Measurements from ENCODE around the gene MID1. TPM values are rescaled to one million over a fixed set of nuclear protein-coding genes. Genes with fewer than 3 reads are reported as not detected.

Gene MID1
- total RNA-seq, 1 experiment from 2014 or later = 9.7 TPM

- H3K36me3 Mint-ChIP-seq (ENCODE audit: insufficient read depth, unreplicated experiment) = no peaks in the 10 kb centered on the region
- no peak overlapping the region for H3K27ac Mint-ChIP-seq (ENCODE audit: low read depth, unreplicated experiment)
- peaks cover 8% of the 10 kb centered on the region for H3K9me3 Mint-ChIP-seq (ENCODE audit: unreplicated experiment)
- intact Hi-C loops (cut with micrococcal nuclease) = no loop called here
- H3K4me3 Mint-ChIP-seq (ENCODE audit: unreplicated experiment) = no peak overlapping the region
- POLR2A ChIA-PET = no interaction called here
- BruUV-seq (replicated peaks) = no TSS peak
- H3K27me3 Mint-ChIP-seq (ENCODE audit: insufficient read depth, unreplicated experiment) = no peaks in the 10 kb centered on the region
- no peak for TF ChIP-seq CTCF (IDR thresholded peaks at IDR 0.05; ENCODE audit: unreplicated experiment)
- CTCF ChIA-PET = no interaction called here
- H3K4me1 Mint-ChIP-seq (ENCODE audit: insufficient read depth, unreplicated experiment) = peaks cover 10% of the 10 kb centered on the region
- DNase-seq (ENCODE audit: unreplicated experiment) = no peak
Measured at GRCh38 chrX:10506781-10507180, 113.6 kb downstream of the MID1 start.

GRCh38 chrX:10505726-10506125 lies 114.7 kb downstream of the MID1 start:
- DNase-seq (ENCODE audit: unreplicated experiment) = no peak
- Mint-ChIP-seq H3K27me3 (ENCODE audit: insufficient read depth, unreplicated experiment) (no peaks in the 10 kb centered on the region), H3K9me3 (ENCODE audit: unreplicated experiment) (peaks cover 8% of the 10 kb centered on the region), H3K4me3 (ENCODE audit: unreplicated experiment) (no peak overlapping the region), H3K36me3 (ENCODE audit: insufficient read depth, unreplicated experiment) (no peaks in the 10 kb centered on the region), H3K27ac (ENCODE audit: low read depth, unreplicated experiment) (no peak overlapping the region), H3K4me1 (ENCODE audit: insufficient read depth, unreplicated experiment) (peaks cover 10% of the 10 kb centered on the region)
- TF ChIP-seq CTCF (IDR thresholded peaks at IDR 0.05; ENCODE audit: unreplicated experiment) = no peak
- ChIA-PET CTCF (no interaction called here), POLR2A (no interaction called here)
- BruUV-seq (replicated peaks) = no TSS peak
- intact Hi-C loops (cut with micrococcal nuclease) = no loop called here

GRCh38 chrX:10502961-10503360 lies 117.4 kb downstream of the MID1 start:
- no TSS peak for BruUV-seq (replicated peaks)
- intact Hi-C loops (cut with micrococcal nuclease) = no loop called here
- TF ChIP-seq CTCF (IDR thresholded peaks at IDR 0.05; ENCODE audit: unreplicated experiment) = no peak
- no peak for DNase-seq (ENCODE audit: unreplicated experiment)
- H3K4me1 Mint-ChIP-seq (ENCODE audit: insufficient read depth, unreplicated experiment) = peaks cover 5% of the 10 kb centered on the region
- no peaks in the 10 kb centered on the region for H3K27me3 Mint-ChIP-seq (ENCODE audit: insufficient read depth, unreplicated experiment)
- no peaks in the 10 kb centered on the region for H3K36me3 Mint-ChIP-seq (ENCODE audit: insufficient read depth, unreplicated experiment)
- H3K4me3 Mint-ChIP-seq (ENCODE audit: unreplicated experiment) = no peak overlapping the region
- H3K27ac Mint-ChIP-seq (ENCODE audit: low read depth, unreplicated experiment) = no peak overlapping the region
- CTCF ChIA-PET = interaction anchor here (0.6 kb wide), 1 partner anchor 28 kb away, joined by 3 read pairs; no protein-coding TSS in a partner anchor
- no peaks in the 10 kb centered on the region for H3K9me3 Mint-ChIP-seq (ENCODE audit: unreplicated experiment)
- POLR2A ChIA-PET = no interaction called here

GRCh38 chrX:10501611-10502010 lies 118.8 kb downstream of the MID1 start:
- ChIA-PET CTCF (no interaction called here), POLR2A (no interaction called here)
- no TSS peak for BruUV-seq (replicated peaks)
- no peak for TF ChIP-seq CTCF (IDR thresholded peaks at IDR 0.05; ENCODE audit: unreplicated experiment)
- H3K9me3 Mint-ChIP-seq (ENCODE audit: unreplicated experiment) = no peaks in the 10 kb centered on the region
- DNase-seq (ENCODE audit: unreplicated experiment) = no peak
- H3K36me3 Mint-ChIP-seq (ENCODE audit: insufficient read depth, unreplicated experiment) = no peaks in the 10 kb centered on the region
- intact Hi-C loops (cut with micrococcal nuclease) = no loop called here
- no peaks in the 10 kb centered on the region for H3K27me3 Mint-ChIP-seq (ENCODE audit: insufficient read depth, unreplicated experiment)
- H3K27ac Mint-ChIP-seq (ENCODE audit: low read depth, unreplicated experiment) = no peak overlapping the region
- H3K4me1 Mint-ChIP-seq (ENCODE audit: insufficient read depth, unreplicated experiment) = peaks cover 5% of the 10 kb centered on the region
- no peak overlapping the region for H3K4me3 Mint-ChIP-seq (ENCODE audit: unreplicated experiment)
